Natural killer cell treated with Interleukin-12 subunit alpha and Interleukin-12 subunit beta and Interleukin-15 and Interleukin-18, amount 100 ng/mL, for 72 hours (primary cell): ENCODE data around the gene TNFAIP8L3. TPM values are rescaled to one million over a fixed set of nuclear protein-coding genes. Genes with fewer than 3 reads are reported as not detected.
A peak's percentile ranks its signal among the peaks of the same experiment; 100 is the strongest.
"Not testable (repeated sequence)": the region's sequence is repeated elsewhere in the genome, so short reads cannot be mapped to it uniquely, and the experiment has no call there.

Source experiments
- ATAC-seq, 2 donors: fragments of 150-1000 bp; cut with Tn5 transposase in 1 of 2; sonication (Bioruptor Pico), chemical (Tn5 transposase) in 1 of 2; 2 replicates each; pipeline ENCODE4 v1.10.0; 2021
- DNase-seq: peaks from one replicate; pipeline ENCODE4 v3.0.0; 2022; ENCODE audit warnings: low spot score
- H3K27ac Mint-ChIP-seq, 2 donors: 1 replicate in 1 of 2; 2 replicates in 1 of 2; pipeline ENCODE4 v1.8.0; 2022; ENCODE audit warnings: mixed read lengths in 2 of 2, mild to moderate bottlenecking in 1 of 2, moderate library complexity in 1 of 2
- H3K27me3 Mint-ChIP-seq, 2 donors: 1 replicate in 1 of 2; 2 replicates in 1 of 2; pipeline ENCODE4 v1.8.0; 2022; ENCODE audit warnings: mixed read lengths in 2 of 2
- H3K36me3 Mint-ChIP-seq: one replicate; pipeline ENCODE4 v1.8.0; 2022; ENCODE audit warnings: mixed read lengths
- H3K4me1 Mint-ChIP-seq, 2 donors: 1 replicate in 1 of 2; 2 replicates in 1 of 2; pipeline ENCODE4 v1.8.0; 2022; ENCODE audit warnings: low read depth in 2 of 2, mixed read lengths in 2 of 2, mild to moderate bottlenecking in 1 of 2
- H3K4me3 Mint-ChIP-seq: one replicate; pipeline ENCODE4 v1.8.0; 2022; ENCODE audit warnings: mixed read lengths
- H3K9me3 Mint-ChIP-seq: 2 replicates; pipeline ENCODE4 v1.8.0; 2022; ENCODE audit warnings: mixed read lengths
- total RNA-seq, 2 donors: library from RNA; stranded (reverse); gene quantifications; one replicate each; pipeline ENCODE4 v1.2.3, GENCODE V29; 2022

TNFAIP8L3 gene
- total RNA-seq, 2 donors from 2014 or later: not detected

- H3K9me3 Mint-ChIP-seq: peaks cover 2% of the 10 kb centered on the region
- no peak for DNase-seq
- ATAC-seq: no peak
- H3K27me3 Mint-ChIP-seq: peaks cover 23 to 36% of the 10 kb centered on the region in 2 donors
- H3K27ac Mint-ChIP-seq: no peak overlapping the region
- H3K4me3 Mint-ChIP-seq: no peak overlapping the region
- H3K36me3 Mint-ChIP-seq: no peaks in the 10 kb centered on the region
- H3K4me1 Mint-ChIP-seq: peaks cover 0 to 7% of the 10 kb centered on the region in 2 donors
Observed at GRCh38 chr15:51129535-51130188, 35.0 kb upstream of the TNFAIP8L3 start.

- H3K27me3 Mint-ChIP-seq: peaks cover 29 to 37% of the 10 kb centered on the region in 2 donors
Observed at GRCh38 chr15:51128701-51129100, 34.0 kb upstream of the TNFAIP8L3 start.

GRCh38 chr15:51126842-51127241 is 32.1 kb upstream of the TNFAIP8L3 start:
- Mint-ChIP-seq H3K4me1 (peaks cover 0 to 4% of the 10 kb centered on the region in 2 donors), H3K36me3 (no peaks in the 10 kb centered on the region), H3K9me3 (peaks cover 3% of the 10 kb centered on the region), H3K27me3 (peaks cover 31 to 34% of the 10 kb centered on the region in 2 donors), H3K4me3 (no peak overlapping the region), H3K27ac (no peak overlapping the region)
- no peak for ATAC-seq
- no peak for DNase-seq

More at GRCh38 chr15:51128701-51129100, 34.0 kb upstream of the TNFAIP8L3 start:
- DNase-seq (no peak), ATAC-seq (no peak)
- peaks cover 0 to 4% of the 10 kb centered on the region in 2 donors for H3K4me1 Mint-ChIP-seq
- H3K9me3 Mint-ChIP-seq: peaks cover 3% of the 10 kb centered on the region
- no peak overlapping the region for H3K4me3 Mint-ChIP-seq
- H3K27ac Mint-ChIP-seq: no peak overlapping the region
- H3K36me3 Mint-ChIP-seq: no peaks in the 10 kb centered on the region

GRCh38 chr15:51123002-51123401 is 28.3 kb upstream of the TNFAIP8L3 start:
- not testable (repeated sequence) for H3K27ac Mint-ChIP-seq, ATAC-seq, DNase-seq, H3K4me3 Mint-ChIP-seq, H3K9me3 Mint-ChIP-seq, H3K36me3 Mint-ChIP-seq, H3K4me1 Mint-ChIP-seq
- peaks cover 38 to 63% of the 10 kb centered on the region in 2 donors for H3K27me3 Mint-ChIP-seq

GRCh38 chr15:51121631-51122225 is 27.0 kb upstream of the TNFAIP8L3 start:
- no peak overlapping the region for H3K4me3 Mint-ChIP-seq
- no peaks in the 10 kb centered on the region for H3K36me3 Mint-ChIP-seq
- DNase-seq: no peak
- H3K4me1 Mint-ChIP-seq: peaks cover 0 to 3% of the 10 kb centered on the region in 2 donors
- no peak overlapping the region for H3K27ac Mint-ChIP-seq
- H3K27me3 Mint-ChIP-seq: peaks cover 39 to 61% of the 10 kb centered on the region in 2 donors
- peaks cover 5% of the 10 kb centered on the region for H3K9me3 Mint-ChIP-seq
- ATAC-seq: no peak

GRCh38 chr15:51121118-51121517 is 26.4 kb upstream of the TNFAIP8L3 start:
- Mint-ChIP-seq H3K4me1 (no peaks in the 10 kb centered on the region), H3K27me3 (peaks cover 34 to 55% of the 10 kb centered on the region in 2 donors), H3K27ac (no peak overlapping the region), H3K36me3 (no peaks in the 10 kb centered on the region), H3K9me3 (peaks cover 5% of the 10 kb centered on the region), H3K4me3 (no peak overlapping the region)
- ATAC-seq (peak in 1 of 2 donors; percentile 51), DNase-seq (no peak)

- H3K36me3 Mint-ChIP-seq: no peaks in the 10 kb centered on the region
Observed at GRCh38 chr15:51119120-51119519, 24.4 kb upstream of the TNFAIP8L3 start.

GRCh38 chr15:51117270-51117669 is 22.6 kb upstream of the TNFAIP8L3 start:
- Mint-ChIP-seq H3K27me3 (peaks cover 22 to 54% of the 10 kb centered on the region in 2 donors), H3K36me3 (no peaks in the 10 kb centered on the region), H3K4me1 (no peaks in the 10 kb centered on the region), H3K4me3 (no peak overlapping the region), H3K9me3 (peaks cover 3% of the 10 kb centered on the region), H3K27ac (no peak overlapping the region)
- DNase-seq: no peak
- no peak for ATAC-seq

More at GRCh38 chr15:51119120-51119519, 24.4 kb upstream of the TNFAIP8L3 start:
- peaks cover 3% of the 10 kb centered on the region for H3K9me3 Mint-ChIP-seq
- no peaks in the 10 kb centered on the region for H3K4me1 Mint-ChIP-seq
- no peak overlapping the region for H3K27ac Mint-ChIP-seq
- ATAC-seq (no peak), DNase-seq (no peak)
- H3K27me3 Mint-ChIP-seq: peaks cover 23 to 41% of the 10 kb centered on the region in 2 donors
- H3K4me3 Mint-ChIP-seq: no peak overlapping the region

- Mint-ChIP-seq H3K4me3 (no peak overlapping the region), H3K36me3 (no peaks in the 10 kb centered on the region), H3K9me3 (peaks cover 3% of the 10 kb centered on the region), H3K27ac (no peak overlapping the region), H3K27me3 (peaks cover 21 to 45% of the 10 kb centered on the region in 2 donors), H3K4me1 (no peaks in the 10 kb centered on the region)
- no peak for ATAC-seq
- no peak for DNase-seq
Observed at GRCh38 chr15:51114437-51115119, 19.9 kb upstream of the TNFAIP8L3 start.

GRCh38 chr15:51112078-51112477 is 17.4 kb upstream of the TNFAIP8L3 start:
- DNase-seq (no peak), ATAC-seq (no peak)
- Mint-ChIP-seq H3K9me3 (no peaks in the 10 kb centered on the region), H3K27me3 (peaks cover 17 to 26% of the 10 kb centered on the region in 2 donors), H3K4me1 (no peaks in the 10 kb centered on the region), H3K27ac (no peak overlapping the region), H3K36me3 (no peaks in the 10 kb centered on the region), H3K4me3 (no peak overlapping the region)

- no peak overlapping the region for H3K4me3 Mint-ChIP-seq
Observed at GRCh38 chr15:51111061-51111460, 16.4 kb upstream of the TNFAIP8L3 start.

GRCh38 chr15:51110171-51110570 is 15.5 kb upstream of the TNFAIP8L3 start:
- Mint-ChIP-seq H3K4me1 (no peaks in the 10 kb centered on the region), H3K36me3 (no peaks in the 10 kb centered on the region), H3K4me3 (no peak overlapping the region), H3K9me3 (no peaks in the 10 kb centered on the region), H3K27ac (no peak overlapping the region), H3K27me3 (peaks cover 17 to 38% of the 10 kb centered on the region in 2 donors)
- ATAC-seq (peak; percentile 40 to 48), DNase-seq (no peak)

More at GRCh38 chr15:51111061-51111460, 16.4 kb upstream of the TNFAIP8L3 start:
- ATAC-seq (no peak), DNase-seq (no peak)
- no peaks in the 10 kb centered on the region for H3K9me3 Mint-ChIP-seq
- no peaks in the 10 kb centered on the region for H3K4me1 Mint-ChIP-seq
- H3K36me3 Mint-ChIP-seq: no peaks in the 10 kb centered on the region
- H3K27ac Mint-ChIP-seq: no peak overlapping the region
- peaks cover 17 to 29% of the 10 kb centered on the region in 2 donors for H3K27me3 Mint-ChIP-seq

- H3K4me3 Mint-ChIP-seq: no peak overlapping the region
- H3K9me3 Mint-ChIP-seq: no peaks in the 10 kb centered on the region
- peaks cover 26 to 49% of the 10 kb centered on the region in 2 donors for H3K27me3 Mint-ChIP-seq
- ATAC-seq (no peak), DNase-seq (no peak)
- H3K27ac Mint-ChIP-seq: no peak overlapping the region
- H3K4me1 Mint-ChIP-seq: no peaks in the 10 kb centered on the region
- H3K36me3 Mint-ChIP-seq: no peaks in the 10 kb centered on the region
Observed at GRCh38 chr15:51108933-51109550, 14.3 kb upstream of the TNFAIP8L3 start.
